Fibroblast of the aortic adventitia (primary cell): ENCODE measurements around the gene FARP1. TPM values are rescaled to one million over a fixed set of nuclear protein-coding genes. Genes with fewer than 3 reads are reported as not detected.

ENCODE experiments used
- DNase-seq: peaks from one replicate; pipeline ENCODE4 v3.0.0-alpha.2; 2010; ENCODE audit warnings: low read depth
- H3K4me3 ChIP-seq: 2 replicates; pipeline ENCODE4 v1.5.1; 2011; ENCODE audit warnings: low read depth, mild to moderate bottlenecking, control low read depth, low read length, moderate library complexity
- total RNA-seq: library from RNA; depleted of rRNA; stranded (reverse); fragments of >200 nt; gene quantifications from 2 replicates; pipeline ENCODE4 v1.2.3, GENCODE V29; 2012; ENCODE audit warnings: low replicate concordance
- TF ChIP-seq, protein P1 (sequence below): IDR thresholded peaks from 2 replicates; pipeline ENCODE4 v1.5.1; 2011; ENCODE audit warnings: mild to moderate bottlenecking, low read length, control low read depth, inconsistent platforms; ENCODE audit not compliant: insufficient read depth

FARP1 gene
- total RNA-seq, 1 donor = 16.2 TPM

DNA sequence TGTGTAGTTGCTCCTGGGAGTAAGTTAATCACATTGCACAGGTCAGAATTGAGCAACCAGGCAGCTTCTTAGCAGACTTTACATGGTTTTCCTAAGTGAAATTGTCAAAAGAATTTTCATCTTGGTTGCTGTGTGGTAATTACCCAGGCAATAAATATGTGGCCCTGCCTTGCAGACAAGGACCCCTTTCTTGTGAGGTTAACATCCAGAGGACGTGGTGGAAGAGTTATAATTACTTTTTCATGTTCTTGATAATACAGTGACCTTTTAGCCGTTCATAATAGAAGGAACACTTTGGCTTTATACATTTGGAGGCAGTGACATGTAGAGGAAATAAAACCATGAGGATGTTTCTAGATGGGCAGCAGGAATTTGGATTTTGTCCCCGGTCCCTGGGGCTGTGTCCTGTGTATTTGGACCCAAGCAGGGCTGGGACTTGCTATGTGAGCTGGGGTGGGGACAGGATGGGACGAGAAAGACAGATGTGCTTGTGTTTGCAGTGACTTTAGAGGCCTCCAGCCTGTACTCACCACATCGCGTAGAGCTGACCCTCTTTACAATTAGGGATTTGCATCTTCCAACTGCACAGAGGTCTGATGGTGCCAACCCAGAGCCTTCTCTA lies 277.8 kb downstream of the FARP1 start:
- DNase-seq = no peak
- no peak overlapping the region for H3K4me3 ChIP-seq
- TF ChIP-seq, protein P1, sequence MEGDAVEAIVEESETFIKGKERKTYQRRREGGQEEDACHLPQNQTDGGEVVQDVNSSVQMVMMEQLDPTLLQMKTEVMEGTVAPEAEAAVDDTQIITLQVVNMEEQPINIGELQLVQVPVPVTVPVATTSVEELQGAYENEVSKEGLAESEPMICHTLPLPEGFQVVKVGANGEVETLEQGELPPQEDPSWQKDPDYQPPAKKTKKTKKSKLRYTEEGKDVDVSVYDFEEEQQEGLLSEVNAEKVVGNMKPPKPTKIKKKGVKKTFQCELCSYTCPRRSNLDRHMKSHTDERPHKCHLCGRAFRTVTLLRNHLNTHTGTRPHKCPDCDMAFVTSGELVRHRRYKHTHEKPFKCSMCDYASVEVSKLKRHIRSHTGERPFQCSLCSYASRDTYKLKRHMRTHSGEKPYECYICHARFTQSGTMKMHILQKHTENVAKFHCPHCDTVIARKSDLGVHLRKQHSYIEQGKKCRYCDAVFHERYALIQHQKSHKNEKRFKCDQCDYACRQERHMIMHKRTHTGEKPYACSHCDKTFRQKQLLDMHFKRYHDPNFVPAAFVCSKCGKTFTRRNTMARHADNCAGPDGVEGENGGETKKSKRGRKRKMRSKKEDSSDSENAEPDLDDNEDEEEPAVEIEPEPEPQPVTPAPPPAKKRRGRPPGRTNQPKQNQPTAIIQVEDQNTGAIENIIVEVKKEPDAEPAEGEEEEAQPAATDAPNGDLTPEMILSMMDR = no peak

DNA sequence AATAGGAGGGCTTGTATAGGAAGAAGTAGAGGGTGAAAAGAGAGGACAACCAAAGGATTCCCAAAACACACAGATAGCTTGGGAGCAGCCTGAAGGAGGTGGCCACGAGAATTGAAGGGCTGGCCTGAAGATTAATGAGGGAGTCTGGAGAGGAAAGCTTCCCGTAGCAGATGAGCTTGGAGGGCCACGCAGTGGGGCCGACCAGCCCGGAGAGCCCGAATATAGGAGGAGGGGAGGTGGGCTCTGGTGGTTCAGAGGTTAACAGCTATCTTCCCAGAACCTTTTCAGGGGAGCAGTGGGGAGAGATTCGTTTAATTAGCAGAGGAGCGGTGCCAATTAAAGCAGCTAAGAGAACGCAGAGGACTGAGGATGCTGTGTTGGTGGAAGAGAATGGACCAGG lies 279.2 kb downstream of the FARP1 start:
- TF ChIP-seq, protein P1 = no peak
- no peak for DNase-seq
- H3K4me3 ChIP-seq = no peak overlapping the region

DNA sequence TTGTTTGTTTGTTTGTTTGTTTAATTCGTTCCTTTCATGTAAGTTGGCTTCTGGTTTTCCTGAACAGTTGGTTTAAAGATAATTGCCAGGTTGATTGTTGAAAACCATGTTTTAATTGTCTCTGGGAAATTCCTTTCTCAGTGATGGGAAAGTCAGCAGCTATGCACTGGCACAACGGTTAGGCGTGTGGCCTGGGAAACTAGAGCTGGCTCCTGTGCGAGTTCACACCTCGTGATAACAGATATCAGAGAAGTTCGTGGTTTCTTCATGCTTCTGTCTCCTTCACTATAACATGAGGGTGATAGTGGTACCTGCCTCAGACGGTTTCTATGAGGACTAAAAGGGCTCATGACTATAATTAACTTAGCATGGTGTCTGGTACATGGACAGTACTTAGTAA lies 280.5 kb downstream of the FARP1 start:
- no peak for DNase-seq
- TF ChIP-seq, protein P1 = no peak
- no peak overlapping the region for H3K4me3 ChIP-seq

DNA sequence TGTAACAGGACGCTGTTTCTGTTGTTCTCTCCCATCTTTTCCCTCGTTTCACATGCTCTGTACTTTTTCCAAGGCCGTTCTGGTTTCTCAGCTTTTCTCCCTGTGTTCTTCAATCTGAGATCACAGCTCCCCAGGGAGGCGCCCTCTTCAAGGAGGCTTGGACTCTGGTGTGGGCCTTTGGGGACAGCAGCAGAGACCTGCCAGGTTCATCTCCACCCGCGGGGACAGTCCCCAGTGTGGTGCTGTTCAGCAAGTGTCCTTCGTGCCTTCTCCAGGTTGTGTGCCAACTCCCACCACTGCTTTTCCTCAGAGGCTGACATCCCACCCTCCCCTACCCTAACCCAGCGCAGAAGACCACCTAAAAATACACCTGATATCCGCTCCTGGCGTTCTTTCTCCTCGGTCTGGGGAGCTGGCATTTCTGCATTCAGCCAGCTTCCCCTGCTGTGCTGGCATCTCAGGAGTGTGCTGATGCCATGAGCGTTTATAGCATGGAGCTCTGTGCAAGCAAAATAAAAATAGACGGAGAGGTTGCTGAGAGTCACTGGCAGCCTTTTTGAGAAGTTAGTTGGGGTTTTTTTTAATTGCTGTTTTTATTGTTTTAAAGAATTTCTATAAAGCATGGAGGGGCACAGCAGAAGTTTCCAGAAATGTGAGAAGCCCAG lies 284.6 kb downstream of the FARP1 start:
- no peak overlapping the region for H3K4me3 ChIP-seq
- TF ChIP-seq, protein P1 = no peak
- no peak for DNase-seq

DNA sequence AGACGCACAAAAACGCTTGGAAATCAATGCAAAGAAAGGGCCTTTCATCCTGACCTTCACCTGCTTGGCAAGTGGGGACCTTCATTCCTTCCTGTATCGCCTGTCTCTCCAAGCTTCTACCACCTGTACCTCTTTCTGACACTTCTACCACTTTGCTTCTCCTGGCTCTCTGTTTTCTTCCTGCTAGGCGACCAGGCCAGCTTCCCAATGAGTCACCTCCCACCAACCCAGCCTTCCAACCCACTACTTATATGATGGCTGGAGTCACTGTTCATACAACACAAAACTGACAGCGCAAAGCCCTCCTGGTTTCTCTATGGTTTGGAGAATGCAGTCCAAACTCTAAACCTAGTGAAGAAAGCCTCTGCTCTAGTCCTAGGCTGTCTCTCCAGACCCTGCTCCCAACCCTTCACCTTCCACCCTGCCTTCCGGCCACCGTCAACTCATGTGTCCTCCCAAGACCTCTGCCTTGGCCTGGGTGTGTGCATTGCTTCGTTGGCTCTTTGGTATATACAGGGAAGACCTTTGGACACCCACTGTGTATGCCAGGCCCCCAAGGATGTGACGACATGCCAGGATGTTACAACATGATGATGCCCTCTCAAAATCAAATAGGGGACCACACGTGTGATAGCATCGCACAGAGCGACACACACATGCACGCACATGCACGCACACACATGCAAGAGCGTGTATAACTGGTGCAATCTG lies 285.5 kb downstream of the FARP1 start:
- no peak for DNase-seq
- H3K4me3 ChIP-seq = no peak overlapping the region
- TF ChIP-seq, protein P1 = no peak

DNA sequence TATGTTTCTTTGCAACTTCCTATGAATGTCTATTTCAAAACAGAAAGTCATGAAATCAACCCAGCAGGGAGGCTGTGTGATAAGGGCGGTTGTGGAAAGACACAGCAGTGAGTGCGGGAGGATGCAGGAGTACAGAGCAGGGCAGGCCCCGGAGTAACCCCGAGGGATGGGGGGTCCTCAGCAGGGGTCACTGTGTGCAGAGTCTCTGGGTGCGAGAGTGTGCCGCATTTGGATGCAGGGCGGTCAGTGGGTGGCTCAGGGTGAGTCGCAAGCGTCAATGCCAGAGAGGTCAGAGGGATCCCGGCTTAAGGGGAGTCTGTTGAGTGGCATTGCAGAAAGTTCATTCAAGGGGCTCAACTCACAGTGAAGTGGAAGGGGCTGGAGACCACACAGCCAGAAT lies 286.2 kb downstream of the FARP1 start:
- DNase-seq = no peak
- H3K4me3 ChIP-seq = no peak overlapping the region
- TF ChIP-seq, protein P1 = no peak
